IPS DF 6.9 (cell line): ENCODE results near the gene EFL1.
A peak's percentile ranks its signal among the peaks of the same experiment; 100 is the strongest.
"Not testable (repeated sequence)": the region's sequence is repeated elsewhere in the genome, so short reads cannot be mapped to it uniquely, and the experiment has no call there.

Experiments
- DNase-seq: peaks from one replicate; pipeline ENCODE4 v3.0.0-alpha.2; 2013; ENCODE audit warnings: low read depth, low spot score
- H3K27ac ChIP-seq: one replicate; pipeline ENCODE4 v1.5.1; 2013; ENCODE audit warnings: low read length, control low read depth
- H3K27me3 ChIP-seq: 2 replicates; pipeline ENCODE4 v1.6.1; 2013; ENCODE audit warnings: mild to moderate bottlenecking, low read length; ENCODE audit not compliant: control insufficient read depth, insufficient read depth
- H3K36me3 ChIP-seq: 2 replicates; pipeline ENCODE4 v1.6.1; 2013; ENCODE audit warnings: low read length; ENCODE audit not compliant: control insufficient read depth, insufficient read depth
- H3K4me1 ChIP-seq: 2 replicates; pipeline ENCODE4 v1.6.1; 2013; ENCODE audit warnings: low read length; ENCODE audit not compliant: control insufficient read depth, insufficient read depth
- H3K4me3 ChIP-seq: 2 replicates; pipeline ENCODE4 v1.5.1; 2013; ENCODE audit warnings: mild to moderate bottlenecking, low read length
- H3K9me3 ChIP-seq: 2 replicates; pipeline ENCODE4 v1.6.1; 2013; ENCODE audit warnings: low read length, inconsistent platforms; ENCODE audit not compliant: control insufficient read depth, insufficient read depth
- WGBS: extraction: QIAGEN DNeasy Blood & Tissue Kit; methylation state at CpG from one replicate; pipeline ENCODE4 v1.1.7; 2013; ENCODE audit warnings: mixed read lengths, missing lambda C conversion rate; ENCODE audit not compliant: insufficient read length, insufficient coverage; 5-methylcytosine and 5-hydroxymethylcytosine counted together

The EFL1 gene

DNA sequence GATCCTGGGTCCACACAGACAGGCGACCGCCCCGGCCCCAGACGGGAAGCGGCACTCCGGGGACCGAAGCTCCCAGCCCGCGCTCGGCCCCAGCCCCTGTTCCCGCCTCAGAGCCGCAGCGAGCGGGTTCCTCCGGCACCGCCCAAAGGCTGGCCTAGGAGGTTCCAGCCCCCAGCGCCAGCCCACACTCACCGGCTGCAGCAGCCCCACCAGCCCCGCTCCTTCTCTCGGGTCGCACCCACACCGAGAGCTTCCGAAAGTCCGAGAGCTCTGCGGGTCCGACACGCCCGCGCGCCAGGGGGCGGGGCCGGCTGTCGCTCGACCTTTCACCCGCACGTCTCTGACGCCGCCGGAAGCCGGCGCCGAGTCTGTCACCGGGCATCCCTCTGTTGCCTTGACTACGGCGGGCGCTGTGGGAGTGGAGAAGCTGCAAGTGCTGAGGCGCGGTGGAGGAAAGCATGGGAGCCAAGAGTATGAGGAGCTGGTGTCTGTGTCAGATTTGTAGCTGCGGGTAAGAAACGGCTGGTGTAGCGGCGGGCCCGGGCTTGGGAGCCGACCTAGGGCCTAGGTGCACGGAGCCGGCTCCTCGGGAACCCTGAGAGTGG lies at the start of gene EFL1, which contains the start of gene SAXO2:
EFL1 (minus strand) TSS at position 313 of the 605 bp plus-strand sequence. CDS start 956 bp downstream, outside the sequence.
SAXO2 (plus strand) TSS at position 397 of the 605 bp plus-strand sequence; CDS start at position 459, 62 bp downstream.
- peak within 1 kb of the TSS; percentile 96 for H3K4me3 ChIP-seq
- no peaks in the 10 kb centered on the region for H3K9me3 ChIP-seq
- H3K36me3 ChIP-seq, result no peaks in the 10 kb centered on the region
- no CpG with 5 or more reads among the region's 57 CpGs for WGBS
- no peaks in the 10 kb centered on the region for H3K27me3 ChIP-seq
- no peaks in the 10 kb centered on the region for H3K4me1 ChIP-seq
- H3K27ac ChIP-seq, result no peak within 1 kb of the TSS
- peak; percentile 43 for DNase-seq

DNA sequence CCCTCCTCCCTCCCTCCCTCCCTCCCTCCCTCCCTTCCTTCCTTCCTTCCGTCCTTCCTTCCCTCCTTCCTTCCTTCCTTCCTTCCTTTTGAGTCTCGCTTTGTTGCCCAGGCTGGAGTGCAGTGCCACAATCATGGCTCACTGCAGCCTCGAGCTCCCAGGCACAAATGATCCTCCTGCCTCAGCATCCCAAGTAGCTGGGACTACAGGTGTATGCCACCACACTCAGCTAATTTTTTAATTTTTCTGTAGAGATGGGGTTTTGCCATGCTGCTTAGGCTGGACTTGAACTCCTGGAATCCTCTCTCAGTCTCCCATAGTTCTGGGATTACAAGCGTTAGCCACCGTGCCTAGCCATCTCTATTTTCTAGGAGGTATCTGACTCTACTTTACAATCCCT lies 48.8 kb upstream of the EFL1 start:
- WGBS, result no CpG with 5 or more reads among the region's 5 CpGs
- H3K9me3 ChIP-seq, H3K27ac ChIP-seq, H3K27me3 ChIP-seq, H3K4me1 ChIP-seq, DNase-seq, H3K36me3 ChIP-seq, H3K4me3 ChIP-seq: not testable (repeated sequence)

DNA sequence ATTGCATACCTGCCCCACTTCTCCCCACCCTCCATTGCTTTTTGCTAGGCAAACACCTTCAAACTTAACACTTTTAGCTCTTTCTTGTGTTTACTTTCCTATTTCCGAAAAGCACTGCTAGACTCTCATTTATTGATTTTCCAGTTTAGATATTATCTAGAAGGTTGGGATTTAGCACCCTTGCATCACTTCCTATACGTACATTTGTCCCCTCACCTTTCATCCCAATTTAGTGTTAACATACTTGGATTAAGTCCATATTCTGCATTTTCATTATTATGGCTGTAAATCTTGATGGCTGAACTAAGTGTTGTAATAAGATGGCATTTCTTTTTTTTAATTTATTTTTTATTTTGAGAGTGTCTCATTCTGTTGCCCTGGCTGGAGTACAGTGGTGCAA lies 47.3 kb upstream of the EFL1 start:
- Histone ChIP-seq H3K4me1 (no peaks in the 10 kb centered on the region), H3K4me3 (no peak overlapping the region), H3K27me3 (no peaks in the 10 kb centered on the region), H3K27ac (no peak overlapping the region), H3K9me3 (no peaks in the 10 kb centered on the region), H3K36me3 (no peaks in the 10 kb centered on the region)
- no CpG with 5 or more reads among the region's 2 CpGs for WGBS
- DNase-seq, result no peak

DNA sequence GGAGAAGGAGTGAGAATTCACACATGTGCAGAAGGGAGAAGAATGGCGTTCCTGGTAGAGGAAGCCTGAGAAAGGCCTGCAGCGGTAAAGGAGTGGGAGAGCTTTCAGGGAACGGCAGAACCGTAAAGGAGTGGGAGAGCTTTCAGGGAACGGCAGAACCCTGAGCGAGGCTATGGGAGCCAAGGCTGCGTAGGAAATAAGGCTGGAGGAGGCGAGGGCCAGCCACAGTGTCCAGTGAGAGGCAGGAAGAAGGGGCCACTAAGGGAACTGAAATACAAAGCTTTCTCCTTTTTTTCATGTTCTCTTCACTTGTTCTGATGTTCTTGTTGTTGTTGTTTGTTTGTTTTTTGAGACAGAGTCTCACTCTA lies 45.2 kb upstream of the EFL1 start:
- Histone ChIP-seq H3K27me3 (no peaks in the 10 kb centered on the region), H3K9me3 (no peaks in the 10 kb centered on the region), H3K4me3 (no peak overlapping the region), H3K4me1 (no peaks in the 10 kb centered on the region), H3K36me3 (no peaks in the 10 kb centered on the region), H3K27ac (no peak overlapping the region)
- no peak for DNase-seq
- no CpG with 5 or more reads among the region's 8 CpGs for WGBS

DNA sequence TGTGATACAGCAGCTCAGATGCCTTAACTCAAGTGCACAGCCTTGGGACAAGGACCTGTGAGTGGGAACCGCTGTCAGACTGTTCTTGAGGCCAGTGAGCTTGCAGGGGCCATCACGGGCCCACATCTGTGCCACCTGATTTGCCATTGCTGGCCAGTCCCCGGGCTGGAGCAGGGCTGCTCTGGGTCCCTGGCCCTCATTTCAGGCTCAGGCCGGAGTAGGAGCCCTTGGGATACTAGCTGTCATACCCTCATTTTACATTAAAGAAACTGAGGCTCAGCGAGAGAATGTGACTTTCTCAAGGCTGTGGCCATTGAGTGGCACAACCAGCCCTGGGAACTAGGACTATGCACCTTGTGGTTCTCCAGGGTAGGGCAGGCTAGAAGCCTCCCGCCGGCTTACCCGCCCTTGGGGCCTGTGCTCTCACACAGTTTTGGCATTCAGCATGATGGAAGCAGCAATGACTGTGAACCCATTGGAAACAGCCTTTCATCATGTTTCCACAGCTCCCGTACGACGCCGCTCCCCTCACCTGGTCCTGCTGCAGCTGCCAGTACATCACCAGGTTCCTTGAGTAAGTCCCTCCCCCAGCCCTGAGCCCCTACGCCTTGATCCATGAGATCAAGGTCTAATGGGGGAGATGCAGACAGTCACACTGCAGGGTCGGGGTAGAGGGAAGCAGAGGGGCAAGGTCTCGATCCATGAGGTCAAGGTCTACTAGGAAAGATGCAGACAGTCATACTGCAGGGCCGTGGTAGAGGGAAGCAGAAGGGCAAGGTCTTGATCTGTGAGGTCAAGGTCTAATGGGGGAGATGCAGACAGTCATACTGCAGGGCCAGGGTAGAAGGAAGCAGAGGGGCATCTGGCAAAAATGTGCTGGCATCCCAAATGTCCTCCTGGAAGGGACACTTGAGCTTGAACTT lies 44.5 kb upstream of the EFL1 start:
- Histone ChIP-seq H3K27me3 (no peaks in the 10 kb centered on the region), H3K4me1 (no peaks in the 10 kb centered on the region), H3K36me3 (no peaks in the 10 kb centered on the region), H3K9me3 (no peaks in the 10 kb centered on the region), H3K4me3 (no peak overlapping the region), H3K27ac (no peak overlapping the region)
- DNase-seq, result no peak
- WGBS, result no CpG with 5 or more reads among the region's 16 CpGs

DNA sequence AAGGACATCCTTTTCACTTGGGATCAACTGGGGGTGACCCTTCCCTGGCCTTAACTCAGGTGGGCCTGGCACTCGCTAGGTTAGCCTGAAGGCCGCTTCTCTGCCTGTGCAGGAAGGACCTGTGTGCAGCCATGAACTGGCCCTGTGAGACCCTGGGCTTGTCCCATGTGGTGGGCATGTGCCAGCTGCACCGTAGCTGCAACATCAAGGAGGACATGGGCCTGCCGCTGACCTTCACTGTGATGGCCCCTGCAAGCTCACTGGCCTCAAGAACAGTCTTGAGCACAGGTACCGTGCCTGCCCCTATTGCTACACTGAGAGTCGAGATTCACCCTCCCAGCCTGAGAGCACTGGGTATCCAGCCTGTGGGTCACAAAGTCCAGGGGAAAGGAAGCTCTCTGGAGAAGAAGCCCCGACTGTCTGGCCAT lies 43.1 kb upstream of the EFL1 start:
- no peak overlapping the region for H3K27ac ChIP-seq
- H3K27me3 ChIP-seq, result no peaks in the 10 kb centered on the region
- no peaks in the 10 kb centered on the region for H3K9me3 ChIP-seq
- WGBS, result no CpG with 5 or more reads among the region's 7 CpGs
- H3K4me3 ChIP-seq, result no peak overlapping the region
- DNase-seq, result no peak
- H3K36me3 ChIP-seq, result no peaks in the 10 kb centered on the region
- H3K4me1 ChIP-seq, result no peaks in the 10 kb centered on the region

DNA sequence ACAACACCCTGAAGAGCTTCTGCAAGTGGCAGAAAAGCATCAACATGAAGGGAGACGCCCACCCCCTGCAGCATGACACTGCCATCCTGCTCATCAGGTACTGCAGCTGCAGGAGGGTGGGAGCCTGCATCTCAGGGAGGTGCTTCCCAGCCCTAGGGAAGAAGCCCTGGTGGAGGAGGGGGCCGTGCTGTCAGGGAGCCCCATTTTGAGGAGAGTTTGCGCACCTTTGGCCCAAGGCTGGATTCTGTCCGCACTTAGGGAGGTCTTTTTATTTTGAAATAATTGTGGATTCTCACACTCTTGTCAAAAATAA lies 42.2 kb upstream of the EFL1 start:
- no peaks in the 10 kb centered on the region for H3K27me3 ChIP-seq
- no peak for DNase-seq
- H3K4me3 ChIP-seq, result no peak overlapping the region
- H3K36me3 ChIP-seq, result no peaks in the 10 kb centered on the region
- H3K9me3 ChIP-seq, result no peaks in the 10 kb centered on the region
- WGBS, result no CpG with 5 or more reads among the region's 4 CpGs
- H3K27ac ChIP-seq, result no peak overlapping the region
- H3K4me1 ChIP-seq, result no peaks in the 10 kb centered on the region

DNA sequence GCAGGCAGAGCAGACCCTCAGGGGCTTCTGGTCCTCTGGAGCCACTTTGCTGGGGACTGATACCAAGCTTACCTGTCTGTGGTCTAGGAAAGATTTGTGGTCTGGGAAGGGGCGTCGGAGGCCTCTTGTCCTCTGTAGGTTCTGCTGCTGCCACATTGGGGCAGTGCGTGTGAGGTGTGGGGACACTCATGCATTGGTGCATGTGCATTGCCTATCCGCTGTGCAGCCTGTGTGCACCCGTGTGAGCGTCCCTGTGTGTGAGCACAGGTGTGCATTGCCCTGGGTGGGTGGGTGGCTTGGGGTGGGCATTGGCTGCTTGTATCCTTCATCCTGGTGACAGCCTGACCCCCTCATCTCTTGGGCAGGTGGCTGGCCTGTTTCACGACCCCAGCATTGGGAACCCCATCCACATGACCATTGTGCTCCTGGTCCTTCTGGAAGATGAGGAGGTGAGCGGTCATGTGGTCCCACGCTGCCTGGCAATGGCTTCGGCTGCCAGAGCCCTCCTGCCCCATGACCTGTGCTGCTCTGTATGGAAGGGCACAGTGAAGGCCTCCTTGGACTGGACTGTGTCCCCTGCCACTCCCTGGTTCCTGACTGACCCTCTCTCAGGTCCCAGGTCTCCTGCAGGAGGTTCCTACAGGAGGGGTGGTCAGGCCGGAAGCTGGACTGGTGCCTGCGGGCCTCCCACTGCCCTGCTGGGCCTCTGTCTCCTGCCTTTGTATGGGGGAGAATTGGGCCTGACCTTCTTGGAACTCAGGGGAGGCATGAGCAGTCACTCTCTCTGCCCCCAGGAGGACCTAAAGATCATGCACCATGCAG lies 41.6 kb upstream of the EFL1 start:
- H3K36me3 ChIP-seq, result no peaks in the 10 kb centered on the region
- H3K4me1 ChIP-seq, result no peaks in the 10 kb centered on the region
- H3K4me3 ChIP-seq, result no peak overlapping the region
- H3K9me3 ChIP-seq, result no peaks in the 10 kb centered on the region
- no peak overlapping the region for H3K27ac ChIP-seq
- no CpG with 5 or more reads among the region's 12 CpGs for WGBS
- no peaks in the 10 kb centered on the region for H3K27me3 ChIP-seq
- DNase-seq, result no peak

DNA sequence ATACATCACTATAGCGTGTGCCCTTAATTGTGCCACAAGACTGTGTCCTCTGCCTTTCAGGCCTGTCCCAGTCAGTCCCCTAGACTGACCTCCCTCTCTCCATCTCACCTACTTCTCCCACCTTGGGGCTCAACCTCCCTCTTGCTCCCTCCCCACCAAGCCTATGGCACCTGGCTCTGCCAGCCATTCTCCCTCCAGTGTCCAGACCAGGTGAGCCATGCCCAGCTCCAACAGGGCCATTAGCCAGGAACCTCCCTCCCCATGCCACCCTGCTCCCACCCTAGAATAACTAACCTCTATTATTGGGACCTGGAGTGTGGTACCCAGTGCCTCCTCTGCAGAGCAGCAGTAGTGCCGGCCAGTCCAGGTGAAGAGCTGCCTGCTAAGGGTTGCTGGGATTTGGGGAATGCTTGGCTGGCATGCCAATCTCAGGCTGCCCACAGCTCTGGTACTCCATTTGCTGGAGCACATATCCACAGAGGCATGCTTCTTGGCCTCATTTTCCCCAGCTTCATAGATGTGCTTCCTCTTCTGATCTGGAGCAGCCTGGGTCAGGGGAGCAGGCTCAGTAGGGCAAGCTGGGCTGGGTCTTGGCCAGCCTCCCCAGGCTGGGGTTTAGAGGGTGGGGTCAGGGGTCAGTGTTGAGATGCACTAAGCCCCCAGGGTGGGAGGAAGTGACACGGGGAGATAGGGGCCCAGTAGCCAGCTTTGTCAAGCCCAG lies 38.9 kb upstream of the EFL1 start:
- Histone ChIP-seq H3K27ac (no peak overlapping the region), H3K27me3 (no peaks in the 10 kb centered on the region), H3K36me3 (no peaks in the 10 kb centered on the region), H3K4me3 (no peak overlapping the region), H3K9me3 (no peaks in the 10 kb centered on the region), H3K4me1 (no peaks in the 10 kb centered on the region)
- no peak for DNase-seq
- WGBS, result no CpG with 5 or more reads among the region's 3 CpGs

DNA sequence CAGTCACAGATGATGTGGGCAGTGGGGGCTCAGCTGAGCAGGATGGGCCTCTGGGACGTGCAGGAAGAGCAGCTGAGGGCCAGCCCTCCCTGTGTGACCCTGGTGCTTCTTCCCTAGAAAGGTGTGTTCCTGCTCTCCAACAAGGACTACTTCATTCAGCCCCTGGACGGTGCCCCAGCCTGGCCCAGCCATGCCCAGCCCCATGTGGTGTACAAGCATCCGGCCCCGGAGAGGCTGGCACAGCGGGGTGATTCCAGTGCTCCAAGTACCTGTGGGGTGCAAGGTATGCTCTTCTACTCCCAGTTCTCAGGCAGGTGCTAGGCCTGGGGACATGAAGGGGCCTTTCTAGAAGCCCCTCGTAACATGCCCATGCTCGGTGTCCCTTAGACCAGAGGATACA lies 38.3 kb upstream of the EFL1 start:
- no peaks in the 10 kb centered on the region for H3K36me3 ChIP-seq
- no peak overlapping the region for H3K27ac ChIP-seq

More for the DNA sequence above, 38.3 kb upstream of the EFL1 start:
- DNase-seq, result no peak
- Histone ChIP-seq H3K27me3 (no peaks in the 10 kb centered on the region), H3K4me1 (no peaks in the 10 kb centered on the region), H3K9me3 (no peaks in the 10 kb centered on the region), H3K4me3 (no peak overlapping the region)
- no CpG with 5 or more reads among the region's 7 CpGs for WGBS
